ENCODE measurements around the gene WNT3. TPM values are rescaled to one million over a fixed set of nuclear protein-coding genes. Genes with fewer than 3 reads are reported as not detected.

WNT3 gene
- total RNA-seq, 1 experiment from 2014 or later: 7.0 TPM

- DNase-seq (ENCODE audit: extremely low read depth, low read depth): no peak
These were observed 19.0 kb upstream of the WNT3 start for GRCh38 chr17:46837521-46837920.

GRCh38 chr17:46836500-46836899, 18.0 kb upstream of the WNT3 start:
- DNase-seq (ENCODE audit: extremely low read depth, low read depth): no peak

- DNase-seq (ENCODE audit: extremely low read depth, low read depth): no peak
These were observed 16.4 kb upstream of the WNT3 start for GRCh38 chr17:46834846-46835245.

GRCh38 chr17:46833840-46834208, 15.3 kb upstream of the WNT3 start:
- no peak for DNase-seq (ENCODE audit: extremely low read depth, low read depth)

DNA sequence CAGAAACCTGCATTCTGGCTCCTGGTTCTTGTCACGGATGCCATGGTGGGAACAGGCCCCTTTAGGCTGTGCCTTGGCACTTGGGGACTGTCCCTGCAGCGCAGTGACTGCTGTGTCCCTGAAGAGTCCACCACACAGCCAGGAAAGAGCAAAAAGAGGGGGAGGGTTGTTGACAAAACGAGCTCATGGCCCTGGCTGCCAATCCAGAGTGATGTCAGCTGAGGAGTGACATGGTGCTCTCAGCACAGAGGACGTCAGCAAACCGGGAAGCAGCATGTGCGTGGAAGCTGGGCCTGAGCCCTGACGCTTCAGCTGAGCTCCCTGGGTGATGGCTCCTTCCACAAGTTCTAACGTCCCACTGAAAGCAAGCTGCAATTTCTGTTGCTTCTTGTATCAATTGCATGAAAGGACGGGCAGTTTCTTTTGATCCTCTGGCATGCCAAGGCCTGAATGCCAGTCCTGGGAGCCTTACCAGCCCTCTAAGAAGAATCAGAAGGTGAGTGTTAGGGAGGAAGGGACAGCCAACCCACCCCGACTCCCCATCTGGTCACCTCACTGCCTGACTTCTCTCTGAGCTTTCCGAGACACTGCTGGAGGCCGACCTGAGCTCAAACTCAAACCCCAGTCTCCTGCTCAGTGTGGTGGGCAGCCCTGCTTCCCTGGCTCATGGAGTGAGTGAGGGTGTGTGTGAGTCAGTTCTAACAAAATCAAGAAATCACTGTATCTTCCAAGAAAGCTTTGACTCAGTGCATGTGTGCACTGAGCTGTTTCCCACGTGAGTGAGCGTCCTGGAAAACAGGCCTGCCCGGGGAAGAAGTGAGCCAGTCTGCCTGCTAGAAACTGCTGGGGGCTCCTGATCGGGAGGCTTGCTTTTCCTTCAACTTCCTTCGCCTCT, 14.7 kb upstream of the WNT3 start:
- no peak for DNase-seq (ENCODE audit: extremely low read depth, low read depth)

GRCh38 chr17:46832331-46832821, 13.9 kb upstream of the WNT3 start:
- DNase-seq (ENCODE audit: extremely low read depth, low read depth): no peak

DNA sequence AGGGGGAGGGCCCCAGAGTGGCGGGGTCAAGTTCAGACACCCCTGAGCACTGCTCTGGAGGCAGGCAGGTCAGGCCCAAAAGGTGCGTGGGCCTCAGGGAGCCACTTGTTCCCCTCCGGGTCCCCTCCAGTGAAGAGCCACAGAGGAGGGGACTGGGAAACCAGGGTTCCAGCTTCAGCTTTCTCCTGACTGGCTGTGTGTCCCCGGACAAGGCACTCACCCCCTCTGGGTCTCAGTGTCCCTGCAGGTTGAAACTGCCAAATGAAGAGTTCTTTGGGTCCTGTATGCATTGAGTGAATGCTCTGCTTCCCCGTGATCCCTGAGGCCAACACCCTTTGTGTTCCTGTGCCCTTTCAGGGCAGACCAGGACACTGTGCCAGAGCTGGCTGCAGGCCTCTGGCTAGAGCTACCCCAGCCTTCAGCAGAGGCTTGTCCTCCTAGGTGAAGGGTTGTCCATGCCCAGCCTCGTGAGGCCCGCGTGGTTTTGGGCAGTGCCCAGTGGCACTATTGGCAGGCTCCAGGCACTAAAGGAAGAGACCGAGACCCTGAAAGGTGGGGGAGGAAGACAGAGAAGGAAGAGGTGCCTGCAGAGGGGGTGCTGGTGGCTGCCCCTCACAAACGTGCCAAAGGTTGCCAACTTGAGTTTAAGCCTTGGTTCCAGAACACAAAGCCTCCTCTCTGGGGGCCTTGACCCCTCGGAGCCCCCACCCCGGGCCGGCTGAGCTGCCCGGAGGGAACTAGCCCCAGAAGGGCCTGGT, 13.3 kb upstream of the WNT3 start:
- no peak for DNase-seq (ENCODE audit: extremely low read depth, low read depth)

GRCh38 chr17:46827274-46827673, 8.8 kb upstream of the WNT3 start:
- DNase-seq (ENCODE audit: extremely low read depth, low read depth): no peak

GRCh38 chr17:46826116-46826515, 7.6 kb upstream of the WNT3 start:
- no peak for DNase-seq (ENCODE audit: extremely low read depth, low read depth)

- no peak for DNase-seq (ENCODE audit: extremely low read depth, low read depth)
These were observed 5.2 kb upstream of the WNT3 start for GRCh38 chr17:46823657-46824056.

- DNase-seq (ENCODE audit: extremely low read depth, low read depth): no peak
These were observed 4.0 kb upstream of the WNT3 start for GRCh38 chr17:46822388-46822921.

DNA sequence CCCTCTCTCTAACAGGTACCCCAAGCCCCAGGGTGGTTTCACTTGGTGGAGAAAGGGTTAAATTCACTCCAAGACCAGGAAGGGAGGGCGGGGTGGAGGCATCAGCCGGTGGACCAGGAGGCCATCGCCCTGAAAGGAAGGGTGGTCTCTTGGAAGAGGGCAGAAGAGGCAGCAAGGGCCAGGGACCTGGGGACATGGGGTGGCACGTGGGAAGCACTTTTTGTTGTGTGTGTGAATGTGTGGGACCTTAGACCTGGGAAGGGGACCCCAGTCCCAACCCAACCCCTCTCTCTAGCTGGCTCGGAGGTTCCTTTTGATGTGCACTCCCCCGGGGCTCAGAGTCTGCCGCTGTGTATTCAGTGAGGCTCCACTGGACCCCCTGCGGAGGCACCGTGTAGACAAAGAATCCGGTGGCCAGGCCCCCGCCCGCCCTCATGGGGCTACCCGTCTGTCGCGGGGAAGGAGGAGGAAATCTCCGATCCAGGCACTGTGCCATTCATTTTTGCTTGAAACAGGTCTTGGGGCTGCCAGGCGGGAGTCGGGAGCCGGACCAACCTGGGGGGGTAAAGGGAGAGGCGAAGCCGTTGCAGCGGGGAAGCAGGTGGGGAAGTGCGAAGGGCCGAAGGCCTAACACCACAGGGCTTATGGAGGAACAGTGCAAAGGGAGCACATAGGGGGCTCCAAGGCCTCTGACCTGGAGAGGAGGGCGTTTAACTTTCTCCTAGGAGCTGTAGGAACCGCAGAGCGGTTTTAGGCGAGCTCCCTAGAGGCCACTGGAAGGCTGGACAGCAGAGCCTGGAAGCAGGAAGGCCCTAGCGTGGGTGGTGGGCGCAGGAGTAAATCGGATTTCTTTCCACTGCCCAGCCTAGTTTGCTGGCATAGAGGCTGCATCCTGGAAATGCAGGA, 3.2 kb upstream of the WNT3 start:
- DNase-seq (ENCODE audit: extremely low read depth, low read depth): no peak

DNA sequence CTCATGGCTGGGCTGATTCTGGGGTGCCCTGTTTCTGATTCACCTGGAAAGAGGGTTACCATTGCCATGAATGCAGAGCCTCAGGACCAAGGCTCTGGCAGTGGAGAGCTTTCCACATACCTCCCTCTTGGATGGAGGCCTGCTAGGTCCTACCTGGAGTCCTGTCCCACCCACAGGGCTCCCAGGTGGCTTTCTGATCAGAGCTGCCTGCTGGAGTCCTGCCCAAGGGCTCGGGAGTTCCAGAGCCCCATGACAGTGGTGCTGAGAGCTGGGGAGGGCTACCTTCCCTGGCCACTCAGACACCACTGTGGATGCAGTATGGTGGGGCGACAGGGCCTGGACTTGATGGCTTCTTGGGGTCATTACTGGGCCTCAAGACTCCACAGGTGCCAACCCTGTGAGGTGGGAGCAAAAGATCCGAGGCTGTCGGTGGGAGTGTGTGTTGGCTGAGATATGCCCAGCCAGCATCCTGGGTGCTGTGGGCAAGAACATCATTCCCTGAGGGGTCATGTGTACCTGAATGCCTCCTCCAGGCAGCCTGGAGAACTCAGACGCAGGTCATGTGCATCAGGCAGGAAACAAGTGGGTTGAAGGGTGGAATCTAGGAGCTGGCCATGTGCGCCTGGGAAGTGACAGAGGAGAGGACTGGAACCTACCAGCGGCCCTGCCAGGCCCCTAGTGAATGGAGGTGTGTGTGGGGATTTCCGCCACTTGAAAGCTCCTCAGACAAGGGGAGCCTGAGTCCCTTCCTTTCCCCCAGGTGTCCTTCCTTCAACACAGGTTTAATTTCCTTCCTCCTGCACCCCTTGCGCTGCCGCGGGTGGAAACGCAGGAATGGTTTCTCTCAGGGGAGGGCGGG, 2.3 kb upstream of the WNT3 start:
- no peak for DNase-seq (ENCODE audit: extremely low read depth, low read depth)

- DNase-seq (ENCODE audit: extremely low read depth, low read depth): no peak
These were observed 1.4 kb upstream of the WNT3 start for GRCh38 chr17:46819906-46820351.

DNA sequence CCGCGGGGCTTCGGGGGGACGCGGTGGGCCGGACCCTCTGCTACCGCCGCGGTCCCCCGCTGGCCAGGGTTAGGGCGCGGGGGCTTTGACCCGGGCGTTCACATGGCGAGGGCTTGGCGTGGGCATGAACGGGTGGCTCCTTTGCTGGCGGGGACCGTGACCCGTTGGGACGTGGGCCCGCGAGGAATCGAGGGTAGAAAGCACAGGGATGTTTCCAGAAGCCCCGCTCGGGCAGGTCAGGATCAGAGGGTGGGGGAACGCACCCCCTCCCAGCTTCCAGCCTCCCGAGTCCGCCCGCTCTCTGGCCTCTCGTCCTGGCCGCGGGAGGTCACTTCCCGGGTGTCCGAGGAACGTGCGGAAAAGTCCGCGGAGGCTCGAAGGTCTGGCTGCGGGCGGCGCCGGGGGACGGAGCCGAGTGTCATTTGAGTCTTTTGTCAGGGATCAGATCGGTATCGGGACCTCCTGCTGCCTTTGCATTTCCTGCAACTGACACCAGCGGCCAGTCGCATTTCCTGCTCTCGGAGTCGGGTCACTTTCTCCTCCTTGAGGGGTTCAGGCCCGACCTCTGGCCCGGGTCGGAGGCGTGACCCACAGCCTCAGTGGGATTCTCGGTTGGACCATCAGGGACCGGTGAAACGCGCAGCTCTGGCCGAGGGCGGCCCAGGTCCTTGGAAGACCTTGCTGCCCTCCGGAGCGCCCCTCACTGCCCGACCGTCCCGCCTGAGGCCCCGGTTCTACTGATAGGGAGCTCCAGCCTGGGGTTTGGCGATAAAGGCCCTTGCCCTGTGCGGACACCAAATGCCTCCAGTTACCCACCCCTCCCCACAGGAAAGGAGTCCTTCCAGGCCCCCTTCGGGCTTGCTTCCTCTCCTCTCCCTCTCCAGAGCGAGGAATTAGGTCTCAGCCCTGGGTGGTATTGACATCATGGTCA, 702 bp upstream of the WNT3 start:
- DNase-seq (ENCODE audit: extremely low read depth, low read depth): no peak

- DNase-seq (ENCODE audit: extremely low read depth, low read depth): no peak
These were observed 637 bp downstream of the WNT3 start for GRCh38 chr17:46817901-46818209.

GRCh38 chr17:46817151-46817900, 1.2 kb downstream of the WNT3 start:
- DNase-seq (ENCODE audit: extremely low read depth, low read depth): no peak

All from NCI-H460 (cell line).